T-cell (primary cell): Measurements from ENCODE around the gene ZNF222. TPM values are rescaled to one million over a fixed set of nuclear protein-coding genes. Genes with fewer than 3 reads are reported as not detected.

ENCODE experiments used
- ATAC-seq, 4 experiments: fragments of 200-7000 bp in 3 of 4; fragments of 150-1000 bp in 1 of 4; cut with Tn5 transposase; replicated peaks in 1 of 4; 1 replicate in 3 of 4; 2 replicates in 1 of 4; pipeline ENCODE4 v1.10.0; 2021; ENCODE audit warnings: moderate library complexity in 3 of 4, mild to moderate bottlenecking in 2 of 4, moderate number of reproducible peaks in 1 of 4
- CTCF ChIA-PET, 2 donors: fragments of 300-600 bp; sonication (Branson Sonifier 250); formaldehyde crosslinking; loops; one replicate each; lab custom pipeline; 2022; ENCODE audit warnings: antibody characterized with exemption in 2 of 2; lab: Charles Lee
- POLR2A ChIA-PET, 2 donors: fragments of 300-600 bp; sonication (Branson Sonifier 250); formaldehyde crosslinking; loops; one replicate each; lab custom pipeline; 2022; ENCODE audit warnings: antibody characterized with exemption in 2 of 2; lab: Charles Lee
- DNase-seq, 35 experiments: peaks; one replicate each; pipeline versions ENCODE4 v3.0.0 to v3.0.0-alpha.2; 2013 to 2023
- H3K27ac ChIP-seq: one replicate; pipeline ENCODE4 v1.5.1; 2013; ENCODE audit warnings: low read length
- H3K27me3 ChIP-seq, 2 experiments: replicated peaks in 1 of 2; 1 replicate in 1 of 2; 2 replicates in 1 of 2; pipeline versions ENCODE4 v1.6.1 to v1.7.0; 2013; ENCODE audit warnings: low read length in 1 of 2, mixed read lengths in 1 of 2; ENCODE audit not compliant: control insufficient read depth in 2 of 2, insufficient read depth in 2 of 2; ENCODE audit errors: extremely low read depth in 1 of 2
- H3K36me3 ChIP-seq, 2 donors: 1 replicate in 1 of 2; 2 replicates in 1 of 2; pipeline versions ENCODE4 v1.6.1 to v1.7.0; 2013; ENCODE audit warnings: low read length in 1 of 2; ENCODE audit not compliant: control insufficient read depth in 2 of 2, insufficient read depth in 1 of 2; ENCODE audit errors: extremely low read depth in 1 of 2
- H3K4me1 ChIP-seq, 2 experiments: 1 replicate in 1 of 2; 2 replicates in 1 of 2; pipeline versions ENCODE4 v1.6.1 to v1.7.0; 2013; ENCODE audit warnings: low read length in 2 of 2, mixed read lengths in 1 of 2; ENCODE audit not compliant: insufficient read depth in 2 of 2, control insufficient read depth in 1 of 2; ENCODE audit errors: extremely low read depth in 1 of 2
- H3K4me3 ChIP-seq, 2 donors: 1 replicate in 1 of 2; 2 replicates in 1 of 2; pipeline versions ENCODE4 v1.5.1 to v1.7.0; 2013; ENCODE audit warnings: mild to moderate bottlenecking in 2 of 2, low read length in 1 of 2, moderate library complexity in 1 of 2; ENCODE audit not compliant: control insufficient read depth in 1 of 2; ENCODE audit errors: extremely low read depth in 1 of 2
- H3K9me3 ChIP-seq: 2 replicates; pipeline ENCODE4 v1.7.0; 2013
- H3K27ac Mint-ChIP-seq, 2 donors: one replicate each; pipeline ENCODE4 v1.8.0; 2020 to 2021; ENCODE audit warnings: mild to moderate bottlenecking in 2 of 2, mixed read lengths in 2 of 2
- H3K27me3 Mint-ChIP-seq, 2 donors: one replicate each; pipeline ENCODE4 v1.8.0; 2021 to 2022; ENCODE audit warnings: mixed read lengths in 2 of 2
- H3K36me3 Mint-ChIP-seq: one replicate; pipeline ENCODE4 v1.8.0; 2021; ENCODE audit warnings: mixed read lengths
- H3K4me1 Mint-ChIP-seq, 3 donors: one replicate each; pipeline ENCODE4 v1.8.0; 2020 to 2022; ENCODE audit warnings: mixed read lengths in 3 of 3, mild to moderate bottlenecking in 1 of 3
- H3K4me3 Mint-ChIP-seq, 3 donors: one replicate each; pipeline ENCODE4 v1.8.0; 2020 to 2022; ENCODE audit warnings: mild to moderate bottlenecking in 3 of 3, mixed read lengths in 3 of 3, moderate library complexity in 3 of 3
- H3K9me3 Mint-ChIP-seq, 3 donors: one replicate each; pipeline ENCODE4 v1.8.0; 2020 to 2022; ENCODE audit warnings: mixed read lengths in 3 of 3
- WGBS: methylation state at CpG from one replicate; pipeline ENCODE4 v1.1.5; 2013; ENCODE audit warnings: missing lambda C conversion rate; ENCODE audit not compliant: insufficient coverage; 5-methylcytosine and 5-hydroxymethylcytosine counted together
- total RNA-seq, 35 experiments: library from RNA in 6 of 35; stranded (reverse) in 6 of 35; fragments of 120-200 nt in 1 of 35; gene quantifications; one replicate each; pipeline versions ENCODE4 v1.2.1 to v1.2.4 and lab custom pipeline; 2013 to 2026

The ZNF222 gene
- total RNA-seq, 5 donors from 2014 or later (not counting 1 experiment from before 2014, with no cell fraction given), result 3.6 to 7.4 (median 5.0) TPM

DNA sequence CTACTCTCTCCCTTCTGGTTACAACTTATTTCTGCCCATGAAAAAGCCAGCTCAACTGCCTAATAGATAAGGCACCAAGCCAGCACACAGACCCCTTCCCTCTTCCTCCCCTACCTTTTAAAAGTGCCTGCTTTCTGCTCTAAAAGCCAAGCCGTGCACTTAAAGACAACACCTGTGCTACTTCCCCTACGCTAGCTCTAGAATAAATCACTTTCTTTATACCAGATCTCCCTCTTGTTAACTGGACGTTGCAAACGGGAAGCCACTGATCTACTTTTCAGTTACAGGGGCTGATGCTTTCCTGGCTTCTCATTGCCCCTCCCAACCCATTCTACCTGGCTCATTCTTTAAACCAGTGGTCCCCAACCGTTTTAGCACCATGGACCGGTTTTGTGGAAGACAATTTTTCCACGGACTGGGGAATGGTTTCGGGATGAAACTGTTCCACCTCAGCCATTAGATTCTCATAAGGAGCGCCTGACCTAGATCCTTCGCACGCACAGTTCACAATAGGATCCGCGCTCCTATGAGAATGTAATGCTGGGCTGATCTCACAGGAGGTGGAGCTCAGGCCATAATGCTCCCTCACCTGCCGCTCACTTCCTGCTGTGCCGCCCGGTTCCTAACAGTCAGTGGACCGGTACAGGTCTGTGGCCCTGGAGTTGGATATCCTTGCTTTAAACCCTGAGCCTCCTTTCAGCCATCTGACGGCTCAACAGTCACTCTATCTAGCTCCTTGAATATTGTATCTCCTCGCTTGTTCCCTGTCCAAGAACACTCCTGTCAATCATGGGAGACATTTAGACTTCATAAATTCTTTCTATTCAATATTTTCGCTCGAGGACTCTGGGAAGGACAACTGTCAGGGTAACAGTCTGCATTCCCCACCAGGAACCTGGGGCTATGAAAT lies 25.8 kb downstream of the ZNF222 start:
- H3K4me1 ChIP-seq, result peaks cover 3 to 12% of the 10 kb centered on the region in 2 experiments
- peaks cover 4 to 35% (median 25%) of the 10 kb centered on the region in 3 donors for H3K9me3 Mint-ChIP-seq
- no peaks in the 10 kb centered on the region for H3K9me3 ChIP-seq
- peak overlapping the region; percentile 85 to 88 for H3K27ac Mint-ChIP-seq
- H3K4me3 ChIP-seq, result peak overlapping the region; percentile 62 to 94
- ATAC-seq (peak; percentile 50 to 69 (median 60)), DNase-seq (peak in 13 of 35 experiments; percentile 3 to 43 (median 13))
- H3K27me3 Mint-ChIP-seq, result peaks cover 2 to 12% of the 10 kb centered on the region in 2 donors
- H3K27me3 ChIP-seq, result peaks cover 2 to 7% of the 10 kb centered on the region in 2 experiments
- H3K4me1 Mint-ChIP-seq, result peaks cover 28 to 32% (median 31%) of the 10 kb centered on the region in 3 donors
- no peaks in the 10 kb centered on the region for H3K36me3 ChIP-seq
- POLR2A ChIA-PET, result interaction anchor here in 1 of 2 donors (0.5 to 0.6 kb wide), 2 partner anchors 129 to 1402 kb away, joined by 5 to 7 read pairs; no protein-coding TSS in a partner anchor
- CTCF ChIA-PET, result no interaction called here
- no peak overlapping the region for H3K27ac ChIP-seq
- WGBS, result 18% methylated on average over 18 of the region's 21 CpGs
- peak overlapping the region; percentile 89 to 94 (median 94) for H3K4me3 Mint-ChIP-seq
- H3K36me3 Mint-ChIP-seq, result peaks cover 27% of the 10 kb centered on the region

DNA sequence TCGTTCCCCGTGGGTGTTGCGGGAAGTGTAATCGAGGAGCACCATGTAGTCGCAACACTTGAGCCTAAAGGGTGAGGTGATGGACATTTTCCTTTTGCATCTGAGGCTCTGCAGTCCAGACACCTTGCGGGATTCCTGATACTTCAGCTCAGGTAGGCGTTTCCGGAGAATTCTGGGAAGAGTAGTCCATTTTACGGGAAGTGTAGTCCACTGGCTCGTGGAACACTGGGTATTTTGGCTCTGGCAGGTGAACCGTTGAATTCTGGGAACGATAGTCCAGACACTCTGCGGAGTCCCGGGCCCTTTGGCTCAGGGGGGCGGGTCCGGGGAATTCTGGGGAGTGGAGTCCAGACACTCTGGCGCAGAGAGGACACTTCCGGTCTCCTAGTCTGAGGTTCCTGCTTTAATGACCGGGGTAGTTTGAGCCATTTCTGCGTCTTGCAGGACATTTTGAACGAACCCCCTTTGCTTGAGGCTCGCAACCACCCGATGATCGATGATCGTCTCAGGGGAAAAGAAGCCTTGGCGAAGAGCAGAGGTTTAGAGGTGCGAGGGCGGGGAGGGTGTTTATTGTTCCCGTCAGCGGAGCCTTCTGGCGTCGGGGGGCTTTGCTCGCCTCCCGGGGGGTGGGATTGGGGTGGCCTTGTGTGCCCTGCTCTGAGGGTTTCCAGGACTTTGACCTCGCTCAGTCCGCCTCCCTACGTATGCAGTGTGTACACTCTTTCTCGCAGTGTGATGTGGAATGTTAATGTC lies 26.6 kb downstream of the ZNF222 start, which contains the start of gene ZNF223:
Gene ZNF223 (plus strand): TSS at position 387 of the 753 bp plus-strand sequence. CDS start 3,141 bp downstream, outside the sequence.
- H3K9me3 Mint-ChIP-seq, result peaks cover 4 to 33% (median 26%) of the 10 kb centered on the region in 3 donors
- H3K4me1 Mint-ChIP-seq, result peaks cover 28 to 32% (median 31%) of the 10 kb centered on the region in 3 donors
- peak within 1 kb of the TSS; percentile 89 to 94 (median 94) for H3K4me3 Mint-ChIP-seq
- ATAC-seq (peak; percentile 91 to 97 (median 94)), DNase-seq (peak in 29 of 35 experiments; percentile 8 to 79 (median 32))
- peak within 1 kb of the TSS; percentile 62 to 94 for H3K4me3 ChIP-seq
- ChIA-PET POLR2A (no interaction called here), CTCF (no interaction called here)
- peaks cover 3 to 12% of the 10 kb centered on the region in 2 experiments for H3K4me1 ChIP-seq
- peaks cover 30% of the 10 kb centered on the region for H3K36me3 Mint-ChIP-seq
- H3K27me3 ChIP-seq, result peaks cover 2 to 7% of the 10 kb centered on the region in 2 experiments
- peak within 1 kb of the TSS; percentile 85 to 88 for H3K27ac Mint-ChIP-seq
- peaks cover 0 to 12% of the 10 kb centered on the region in 2 donors for H3K27me3 Mint-ChIP-seq
- H3K27ac ChIP-seq, result no peak within 1 kb of the TSS
- H3K9me3 ChIP-seq, result no peaks in the 10 kb centered on the region
- H3K36me3 ChIP-seq, result peaks cover 0 to 2% of the 10 kb centered on the region in 2 donors
- WGBS, result 6% methylated on average over 24 of the region's 38 CpGs

DNA sequence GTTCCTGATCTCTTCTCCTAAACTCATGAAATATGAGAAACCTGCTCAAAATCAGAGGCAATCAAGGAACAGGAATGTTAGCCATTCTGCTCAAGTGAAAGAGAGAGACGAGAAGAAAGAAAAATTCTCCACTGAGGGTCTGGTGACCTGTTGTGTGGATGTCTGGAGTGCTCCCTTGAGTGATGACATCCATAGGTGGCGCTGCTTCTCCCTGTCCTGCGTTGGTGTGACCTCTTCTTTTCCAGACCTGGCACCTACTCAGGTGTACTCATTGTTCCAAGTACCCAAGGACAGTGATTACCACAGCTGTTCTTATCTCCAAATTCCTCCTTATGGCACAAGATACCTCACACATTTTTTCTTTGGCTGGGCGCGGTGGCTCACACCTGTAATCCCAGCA lies 30.7 kb downstream of the ZNF222 start:
- peaks cover 3 to 9% of the 10 kb centered on the region in 2 experiments for H3K4me1 ChIP-seq
- H3K4me3 ChIP-seq, result no peak overlapping the region
- H3K4me3 Mint-ChIP-seq, result no peak overlapping the region
- peaks cover 7 to 37% (median 36%) of the 10 kb centered on the region in 3 donors for H3K9me3 Mint-ChIP-seq
- no peaks in the 10 kb centered on the region for H3K27me3 Mint-ChIP-seq
- ATAC-seq, result no peak
- WGBS, result 83% methylated on average over 2 of the region's 5 CpGs
- H3K9me3 ChIP-seq, result no peaks in the 10 kb centered on the region
- DNase-seq, result no peak
- no peak overlapping the region for H3K27ac ChIP-seq
- H3K27ac Mint-ChIP-seq, result no peak overlapping the region
- ChIA-PET POLR2A (interaction anchor here in 1 of 2 donors (0.7 kb wide), 1 partner anchor 351 kb away, joined by 5 read pairs; no protein-coding TSS in a partner anchor), CTCF (no interaction called here)
- H3K27me3 ChIP-seq, result peaks cover 0 to 7% of the 10 kb centered on the region in 2 experiments
- H3K36me3 Mint-ChIP-seq, result peaks cover 66% of the 10 kb centered on the region
- peaks cover 24 to 28% (median 27%) of the 10 kb centered on the region in 3 donors for H3K4me1 Mint-ChIP-seq
- H3K36me3 ChIP-seq, result peaks cover 3 to 4% of the 10 kb centered on the region in 2 donors

DNA sequence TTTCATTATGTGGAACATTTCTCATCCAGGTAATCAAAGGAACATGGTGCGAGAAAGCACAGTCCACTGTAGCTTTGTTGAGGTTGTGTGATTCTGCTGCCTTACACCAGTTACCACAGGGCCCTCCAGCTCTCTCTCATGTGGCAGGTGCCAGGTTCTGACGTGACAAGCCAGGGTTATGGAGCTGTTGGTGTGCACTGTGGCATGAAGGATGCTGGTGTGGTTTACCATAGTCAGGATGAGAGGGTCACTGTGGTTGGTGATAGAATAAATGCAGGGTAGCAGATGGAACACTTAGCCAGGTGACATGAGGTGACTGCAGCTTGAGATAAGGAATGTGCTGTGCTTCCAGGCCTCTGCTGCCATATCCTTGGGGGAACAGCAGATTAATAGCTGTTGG lies 34.0 kb downstream of the ZNF222 start:
- DNase-seq (no peak), ATAC-seq (no peak)
- Mint-ChIP-seq H3K27ac (no peak overlapping the region), H3K9me3 (peaks cover 8 to 52% (median 36%) of the 10 kb centered on the region in 3 donors), H3K4me1 (no peaks in the 10 kb centered on the region), H3K4me3 (no peak overlapping the region), H3K36me3 (peaks cover 88% of the 10 kb centered on the region), H3K27me3 (no peaks in the 10 kb centered on the region)
- POLR2A ChIA-PET, result no interaction called here
- no CpG with 5 or more reads among the region's 2 CpGs for WGBS
- no peaks in the 10 kb centered on the region for H3K27me3 ChIP-seq
- H3K27ac ChIP-seq, result no peak overlapping the region
- H3K4me1 ChIP-seq, result no peaks in the 10 kb centered on the region
- CTCF ChIA-PET, result no interaction called here
- H3K36me3 ChIP-seq, result peaks cover 6 to 14% of the 10 kb centered on the region in 2 donors
- no peak overlapping the region for H3K4me3 ChIP-seq
- H3K9me3 ChIP-seq, result no peaks in the 10 kb centered on the region

DNA sequence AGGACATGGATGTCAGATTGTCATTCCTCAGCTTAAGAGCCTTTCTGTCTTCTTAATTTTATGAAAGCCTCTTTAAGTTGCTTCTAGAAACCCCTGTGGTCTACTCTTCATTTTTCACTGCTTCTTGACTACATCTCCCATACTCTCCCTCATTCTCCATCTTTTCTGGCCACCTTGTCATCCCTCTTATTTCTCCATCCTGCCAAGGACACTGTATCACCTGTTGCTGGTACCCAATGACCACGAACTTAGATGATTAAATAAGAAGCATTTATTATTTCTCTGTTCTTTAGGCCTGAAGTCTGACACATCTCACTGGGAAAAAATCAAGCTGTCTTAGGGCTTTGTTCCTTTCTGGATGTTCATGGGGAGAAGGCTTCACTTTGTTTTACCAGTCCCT lies 35.9 kb downstream of the ZNF222 start:
- Histone ChIP-seq H3K27me3 (no peaks in the 10 kb centered on the region), H3K36me3 (peaks cover 6 to 16% of the 10 kb centered on the region in 2 donors), H3K4me1 (no peaks in the 10 kb centered on the region), H3K27ac (no peak overlapping the region), H3K9me3 (peaks cover 3% of the 10 kb centered on the region), H3K4me3 (no peak overlapping the region)
- peaks cover 85% of the 10 kb centered on the region for H3K36me3 Mint-ChIP-seq
- CTCF ChIA-PET, result interaction anchor here in 1 of 2 donors (0.6 kb wide), 1 partner anchor 339 kb away, joined by 4 read pairs; no protein-coding TSS in a partner anchor
- H3K9me3 Mint-ChIP-seq, result peaks cover 12 to 46% (median 40%) of the 10 kb centered on the region in 3 donors
- no peak overlapping the region for H3K4me3 Mint-ChIP-seq
- no peaks in the 10 kb centered on the region for H3K4me1 Mint-ChIP-seq
- H3K27me3 Mint-ChIP-seq, result no peaks in the 10 kb centered on the region
- POLR2A ChIA-PET, result no interaction called here
- no peak overlapping the region for H3K27ac Mint-ChIP-seq
- no CpG with 5 or more reads among the region's 1 CpG for WGBS
- ATAC-seq, result no peak
- no peak for DNase-seq

DNA sequence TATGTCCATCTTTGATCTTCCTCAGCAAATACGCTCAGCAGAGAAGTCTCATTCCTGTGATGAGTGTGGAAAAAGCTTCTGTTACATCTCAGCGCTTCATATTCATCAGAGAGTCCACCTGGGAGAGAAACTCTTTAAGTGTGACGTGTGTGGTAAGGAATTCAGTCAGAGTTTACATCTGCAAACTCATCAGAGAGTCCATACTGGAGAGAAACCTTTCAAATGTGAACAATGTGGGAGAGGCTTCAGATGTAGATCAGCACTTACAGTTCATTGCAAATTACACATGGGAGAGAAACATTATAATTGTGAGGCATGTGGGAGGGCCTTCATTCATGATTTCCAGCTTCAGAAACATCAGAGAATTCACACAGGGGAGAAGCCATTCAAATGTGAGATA lies 41.1 kb downstream of the ZNF222 start:
- Mint-ChIP-seq H3K27ac (no peak overlapping the region), H3K36me3 (peaks cover 54% of the 10 kb centered on the region), H3K9me3 (peaks cover 27 to 63% (median 55%) of the 10 kb centered on the region in 3 donors), H3K4me1 (peaks cover 1 to 5% (median 4%) of the 10 kb centered on the region in 3 donors), H3K4me3 (no peak overlapping the region), H3K27me3 (no peaks in the 10 kb centered on the region)
- CTCF ChIA-PET, result no interaction called here
- POLR2A ChIA-PET, result no interaction called here
- Histone ChIP-seq H3K4me1 (peaks cover 0 to 2% of the 10 kb centered on the region in 2 experiments), H3K36me3 (peaks cover 2 to 12% of the 10 kb centered on the region in 2 donors), H3K27ac (no peak overlapping the region), H3K4me3 (no peak overlapping the region), H3K27me3 (no peaks in the 10 kb centered on the region), H3K9me3 (peaks cover 13% of the 10 kb centered on the region)
- ATAC-seq, result no peak
- no CpG with 5 or more reads among the region's 3 CpGs for WGBS
- no peak for DNase-seq
